ENCODE data around the gene MAP3K4.

DNA sequence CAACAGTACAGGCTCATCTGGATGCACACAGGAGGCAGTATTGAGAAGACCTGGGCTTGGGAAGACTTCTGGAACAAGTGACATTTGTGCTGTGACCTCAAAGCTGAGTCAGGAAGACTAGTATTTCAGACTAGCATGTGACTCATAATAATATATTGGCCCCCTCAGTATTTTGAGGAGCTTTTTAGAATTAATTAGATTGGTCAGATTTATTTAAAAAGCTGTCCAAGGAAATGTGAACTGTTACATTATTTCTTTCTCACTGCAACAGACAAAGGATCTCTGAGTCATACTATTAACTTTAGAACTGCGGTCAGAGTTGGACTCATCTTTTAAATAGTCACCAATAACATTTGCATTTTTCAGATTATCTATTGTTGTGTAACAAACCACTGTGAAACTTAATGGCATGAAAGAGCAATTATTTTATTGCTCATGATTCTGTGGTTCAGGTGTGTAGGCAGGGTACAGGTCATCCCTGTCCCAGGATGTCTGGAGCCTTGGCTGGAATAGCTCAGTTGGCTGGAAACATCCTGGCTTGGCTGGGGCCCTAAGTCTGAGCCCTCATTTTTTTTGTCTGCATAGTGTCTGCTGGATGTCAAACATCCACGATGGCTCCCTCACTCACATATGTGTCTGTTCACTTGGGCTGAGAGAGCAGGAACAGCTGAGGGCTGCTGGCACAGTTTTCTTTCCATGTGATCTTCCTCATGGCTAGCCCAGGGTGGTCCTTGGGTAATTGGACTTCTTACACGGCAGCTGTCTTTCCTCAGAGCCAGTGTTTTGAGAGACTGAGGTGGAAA, 46.9 kb downstream of the MAP3K4 start:
- TF ChIP-seq, protein P1, sequence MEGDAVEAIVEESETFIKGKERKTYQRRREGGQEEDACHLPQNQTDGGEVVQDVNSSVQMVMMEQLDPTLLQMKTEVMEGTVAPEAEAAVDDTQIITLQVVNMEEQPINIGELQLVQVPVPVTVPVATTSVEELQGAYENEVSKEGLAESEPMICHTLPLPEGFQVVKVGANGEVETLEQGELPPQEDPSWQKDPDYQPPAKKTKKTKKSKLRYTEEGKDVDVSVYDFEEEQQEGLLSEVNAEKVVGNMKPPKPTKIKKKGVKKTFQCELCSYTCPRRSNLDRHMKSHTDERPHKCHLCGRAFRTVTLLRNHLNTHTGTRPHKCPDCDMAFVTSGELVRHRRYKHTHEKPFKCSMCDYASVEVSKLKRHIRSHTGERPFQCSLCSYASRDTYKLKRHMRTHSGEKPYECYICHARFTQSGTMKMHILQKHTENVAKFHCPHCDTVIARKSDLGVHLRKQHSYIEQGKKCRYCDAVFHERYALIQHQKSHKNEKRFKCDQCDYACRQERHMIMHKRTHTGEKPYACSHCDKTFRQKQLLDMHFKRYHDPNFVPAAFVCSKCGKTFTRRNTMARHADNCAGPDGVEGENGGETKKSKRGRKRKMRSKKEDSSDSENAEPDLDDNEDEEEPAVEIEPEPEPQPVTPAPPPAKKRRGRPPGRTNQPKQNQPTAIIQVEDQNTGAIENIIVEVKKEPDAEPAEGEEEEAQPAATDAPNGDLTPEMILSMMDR (IDR thresholded peaks at IDR 0.05) = no peak
- no peak for TF ChIP-seq POLR2A (IDR thresholded peaks at IDR 0.05)
